ENCODE measurements around the gene CELA2B.
"Not testable (repeated sequence)": the region's sequence is repeated elsewhere in the genome, so short reads cannot be mapped to it uniquely, and the experiment has no call there.

CELA2B gene

GRCh38 chr1:15445390-15446122, 30.3 kb upstream of the CELA2B start:
- no peak for DNase-seq

- DNase-seq, result no peak
Observed at GRCh38 chr1:15446212-15446611, 29.7 kb upstream of the CELA2B start.

- no peak for DNase-seq
Observed at GRCh38 chr1:15448877-15449462, 26.9 kb upstream of the CELA2B start.

GRCh38 chr1:15449567-15449966, 26.3 kb upstream of the CELA2B start:
- DNase-seq, result no peak

- no peak for DNase-seq
Observed at GRCh38 chr1:15451014-15451722, 24.7 kb upstream of the CELA2B start.

- no peak for DNase-seq
Observed at GRCh38 chr1:15452216-15452615, 23.7 kb upstream of the CELA2B start.

- no peak for DNase-seq
Observed at GRCh38 chr1:15452866-15453571, 22.9 kb upstream of the CELA2B start.

GRCh38 chr1:15453734-15454133, 22.2 kb upstream of the CELA2B start:
- no peak for DNase-seq

GRCh38 chr1:15454256-15454655, 21.6 kb upstream of the CELA2B start:
- no peak for DNase-seq

GRCh38 chr1:15455522-15455921, 20.4 kb upstream of the CELA2B start:
- no peak for DNase-seq

- DNase-seq, result no peak
Observed at GRCh38 chr1:15456313-15456954, 19.5 kb upstream of the CELA2B start, which contains the start of gene CELA2A. CELA2A (plus strand) TSS chr1:15456732; CDS start chr1:15456754, 22 bp downstream.

GRCh38 chr1:15457585-15457984, 18.3 kb upstream of the CELA2B start:
- no peak for DNase-seq

- not testable (repeated sequence) for DNase-seq
Observed at GRCh38 chr1:15458388-15458787, 17.5 kb upstream of the CELA2B start.

GRCh38 chr1:15459771-15460707, 15.9 kb upstream of the CELA2B start:
- DNase-seq, result no peak

GRCh38 chr1:15460708-15461095, 15.2 kb upstream of the CELA2B start:
- no peak for DNase-seq

- DNase-seq, result not testable (repeated sequence)
Observed at GRCh38 chr1:15463064-15463800, 12.7 kb upstream of the CELA2B start.

- DNase-seq, result not testable (repeated sequence)
Observed at GRCh38 chr1:15463926-15464322, 12.0 kb upstream of the CELA2B start.

- no peak for DNase-seq
Observed at GRCh38 chr1:15465674-15466073, 10.2 kb upstream of the CELA2B start.

- not testable (repeated sequence) for DNase-seq
Observed at GRCh38 chr1:15466955-15467625, 8.8 kb upstream of the CELA2B start.

- no peak for DNase-seq
Observed at GRCh38 chr1:15468145-15468544, 7.8 kb upstream of the CELA2B start.

All from CD4-positive, alpha-beta T cell treated with Interleukin-21 for 1 hour (primary cell).